HG03060 (cell line): ENCODE data around the gene ZYG11B.
"Not testable (repeated sequence)": the region's sequence is repeated elsewhere in the genome, so short reads cannot be mapped to it uniquely, and the experiment has no call there.

Experiments
- ATAC-seq: cut with Tn5 transposase; IDR thresholded peaks from one replicate; pipeline ENCODE4 v1.9.1; 2021; ENCODE audit warnings: low read depth, moderate number of reproducible peaks; ENCODE audit not compliant: unreplicated experiment

ZYG11B gene

DNA sequence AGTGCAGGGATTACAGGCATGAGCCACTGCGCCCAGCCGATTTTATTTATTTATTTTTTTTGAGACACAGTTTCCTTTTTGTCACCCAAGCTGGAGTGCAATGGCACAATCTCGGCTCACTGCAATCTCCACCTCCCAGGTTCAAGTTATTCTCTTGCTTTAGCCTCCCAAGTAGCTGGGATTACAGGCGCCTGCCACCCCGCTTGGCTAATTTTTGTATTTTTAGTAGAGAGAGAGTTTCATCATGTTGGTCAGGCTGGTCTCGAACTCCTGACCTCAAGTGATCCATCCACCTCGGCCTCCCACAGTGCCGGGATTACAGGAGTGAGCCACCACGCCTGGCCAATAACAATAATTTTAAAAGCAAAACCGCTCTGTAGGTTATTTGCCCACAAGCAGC, 112.9 kb downstream of the ZYG11B start:
- not testable (repeated sequence) for ATAC-seq

GRCh38 chr1:52842643-52843310, 116.5 kb downstream of the ZYG11B start, which contains the start of gene ZYG11A:
ZYG11A (plus strand) TSS chr1:52842760; CDS start chr1:52842884, 124 bp downstream.
- ATAC-seq, result peak; percentile 47

GRCh38 chr1:52845119-52845518, 118.9 kb downstream of the ZYG11B start:
- ATAC-seq, result not testable (repeated sequence)

- no peak for ATAC-seq
These were observed 122.2 kb downstream of the ZYG11B start for GRCh38 chr1:52848423-52848822.

- no peak for ATAC-seq
These were observed 124.7 kb downstream of the ZYG11B start for GRCh38 chr1:52850951-52851350.

GRCh38 chr1:52852854-52853253, 126.6 kb downstream of the ZYG11B start:
- no peak for ATAC-seq

- no peak for ATAC-seq
These were observed 129.3 kb downstream of the ZYG11B start for GRCh38 chr1:52855584-52855983.

DNA sequence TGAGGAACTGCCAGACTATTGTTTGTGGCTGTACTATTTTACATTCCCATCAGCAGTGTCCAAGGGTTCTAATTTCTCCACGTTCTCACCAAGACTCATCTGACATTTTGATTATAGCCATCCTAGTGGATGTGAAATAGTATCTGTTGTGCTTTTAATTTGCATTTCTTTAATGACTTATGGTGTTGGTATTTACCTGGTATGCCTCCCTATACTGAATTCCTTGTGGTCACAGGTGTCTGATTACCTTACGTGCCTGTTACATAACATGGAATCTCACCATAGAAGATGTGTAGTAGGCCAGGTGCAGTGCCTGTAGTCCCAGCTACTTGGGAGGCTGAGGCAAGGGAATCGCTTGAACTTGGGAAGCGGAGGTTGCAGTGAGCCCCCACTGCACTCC, 129.8 kb downstream of the ZYG11B start:
- no peak for ATAC-seq

GRCh38 chr1:52857443-52857842, 131.2 kb downstream of the ZYG11B start:
- ATAC-seq, result no peak

- ATAC-seq, result no peak
These were observed 136.6 kb downstream of the ZYG11B start for GRCh38 chr1:52862666-52863458.

DNA sequence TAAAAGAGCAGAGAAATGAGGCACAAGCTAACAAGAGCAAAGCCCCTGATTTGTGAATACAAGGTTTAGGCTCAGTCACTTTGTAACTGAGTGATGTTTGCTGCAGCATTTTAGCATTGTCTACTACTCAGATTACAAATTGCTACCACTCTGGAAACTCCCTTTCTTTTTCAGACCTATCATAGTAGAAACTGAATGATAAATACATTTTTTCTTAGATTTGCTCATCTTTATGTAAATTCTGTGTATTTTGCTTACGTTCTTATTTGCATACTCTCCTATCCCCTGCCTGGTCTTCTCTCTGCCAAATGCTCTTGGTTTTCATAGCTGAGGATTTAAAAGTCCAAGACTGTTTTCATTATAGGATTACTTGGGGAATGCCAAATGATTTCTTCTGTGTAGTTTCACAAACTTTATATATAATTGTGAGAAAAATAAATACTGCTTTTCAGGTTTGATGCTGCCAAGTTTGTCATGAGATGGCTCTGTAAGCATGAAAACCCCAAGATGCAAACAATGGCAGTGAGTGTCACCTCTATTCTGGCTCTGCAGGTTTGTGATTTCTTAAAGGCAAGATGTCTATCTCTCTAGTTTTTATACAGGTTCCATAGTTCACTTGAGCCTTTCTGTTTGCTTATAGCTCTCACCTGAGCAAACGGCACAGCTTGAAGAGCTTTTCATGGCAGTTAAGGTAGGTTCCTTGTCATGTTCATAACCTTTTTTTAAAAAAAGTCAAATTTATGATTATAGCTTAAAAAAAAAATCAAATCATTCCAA, 141.0 kb downstream of the ZYG11B start:
- peak; percentile 90 for ATAC-seq

- not testable (repeated sequence) for ATAC-seq
These were observed 143.5 kb downstream of the ZYG11B start for GRCh38 chr1:52869727-52870126.

GRCh38 chr1:52876843-52877242, 150.6 kb downstream of the ZYG11B start:
- no peak for ATAC-seq
